Right forelimb (tissue), 1 donor: ENCODE results near the gene DRD2.

ENCODE experiments used
- DNase-seq: peaks from one replicate; pipeline ENCODE4 v3.0.0-alpha.2; 2018

DRD2 gene

DNA sequence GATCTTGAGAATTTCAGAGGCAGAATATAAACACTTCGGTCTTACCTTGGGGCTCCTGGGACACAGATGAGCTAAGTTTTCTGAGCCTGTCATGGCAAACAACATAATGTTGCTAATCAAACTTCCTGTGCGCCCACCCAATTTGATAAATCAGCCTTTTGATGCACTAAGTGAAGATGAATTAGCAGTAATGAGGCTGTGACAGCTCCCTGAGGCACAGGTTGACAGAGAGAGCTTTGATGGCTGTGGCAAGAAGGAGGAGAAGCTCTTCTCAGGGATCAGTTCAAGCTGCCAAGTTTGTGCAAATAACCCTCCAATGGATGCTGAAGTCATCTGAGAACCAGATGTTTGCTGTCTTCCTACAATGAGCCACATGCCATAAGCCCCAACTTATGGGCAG is 34.4 kb downstream of the DRD2 start:
- no peak for DNase-seq

GRCh38 chr11:113436672-113437252 is 38.4 kb downstream of the DRD2 start:
- no peak for DNase-seq

DNA sequence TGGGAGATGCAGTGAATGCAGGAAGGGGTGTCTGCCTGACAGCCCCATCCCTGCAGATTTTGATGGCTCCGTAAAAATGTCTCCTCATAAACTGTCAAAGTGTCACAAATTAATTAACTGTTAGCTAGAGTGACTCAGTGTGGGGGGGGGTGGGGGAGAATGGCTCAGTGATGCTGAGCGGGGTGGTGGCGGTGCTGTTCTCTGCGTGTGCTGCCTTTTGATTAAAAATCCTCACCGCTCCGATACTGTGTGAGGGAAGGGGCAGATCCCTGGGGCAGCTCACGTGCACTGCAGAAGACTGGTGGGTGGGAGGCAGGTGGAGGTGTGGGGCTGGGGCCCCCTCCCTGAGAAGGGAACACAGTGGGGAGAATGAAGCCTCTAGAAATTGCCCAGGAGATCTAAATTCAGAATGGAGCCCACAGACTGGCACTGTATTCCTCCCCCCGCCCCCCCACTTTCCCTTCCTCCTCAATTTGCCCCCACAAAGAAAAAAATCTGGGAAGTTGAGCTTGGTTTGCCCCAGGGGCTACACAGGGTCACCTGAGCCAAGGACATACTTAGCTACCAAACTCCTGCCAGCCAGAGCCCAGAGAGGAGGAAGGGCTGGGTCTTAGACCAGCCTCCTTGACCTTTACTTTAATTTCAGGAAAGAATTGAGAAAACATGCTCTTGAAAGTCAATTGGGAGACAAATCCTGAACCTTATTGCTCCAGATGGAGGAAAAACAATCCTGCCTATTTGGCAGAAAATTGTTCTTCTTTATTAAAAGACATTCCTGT is 39.8 kb downstream of the DRD2 start:
- no peak for DNase-seq

DNA sequence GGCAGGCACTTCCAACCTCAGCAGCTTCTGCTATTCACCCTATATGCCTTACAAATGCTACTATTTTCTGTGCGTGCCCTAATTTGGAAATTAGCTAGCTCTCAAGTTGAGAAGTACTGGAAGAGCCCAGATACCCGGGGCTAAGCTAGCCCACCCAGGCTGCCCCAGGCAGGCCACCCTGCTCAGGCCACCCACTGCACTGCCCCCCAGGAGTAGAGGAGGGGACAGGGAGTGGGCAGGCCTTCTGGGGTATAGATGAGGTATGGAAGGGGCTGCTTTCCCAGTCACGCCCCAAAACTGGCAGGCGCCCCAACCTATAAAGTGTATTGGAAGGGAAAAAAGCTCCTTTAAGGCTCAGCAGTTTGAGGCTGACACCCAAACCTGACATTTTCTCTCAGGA is 43.5 kb downstream of the DRD2 start:
- no peak for DNase-seq

DNA sequence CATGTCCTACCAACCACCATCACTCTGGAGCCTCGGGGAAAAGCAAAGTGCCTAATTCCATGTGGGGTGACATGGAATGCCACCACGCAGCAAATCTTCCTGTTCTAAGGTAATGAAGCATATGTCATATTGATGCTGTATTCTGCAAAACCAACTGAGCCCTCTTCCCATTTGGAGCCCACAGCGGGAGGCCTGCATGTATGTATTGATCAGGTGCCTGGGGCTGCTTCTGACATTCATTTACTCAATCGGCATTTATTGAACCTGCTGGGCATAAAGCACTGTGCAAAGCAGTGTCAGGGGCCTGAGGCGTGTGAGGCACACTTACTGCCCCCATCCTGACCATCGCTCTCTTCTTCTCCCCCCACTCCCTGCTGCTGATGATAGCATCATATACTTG is 48.5 kb downstream of the DRD2 start:
- DNase-seq = no peak

DNA sequence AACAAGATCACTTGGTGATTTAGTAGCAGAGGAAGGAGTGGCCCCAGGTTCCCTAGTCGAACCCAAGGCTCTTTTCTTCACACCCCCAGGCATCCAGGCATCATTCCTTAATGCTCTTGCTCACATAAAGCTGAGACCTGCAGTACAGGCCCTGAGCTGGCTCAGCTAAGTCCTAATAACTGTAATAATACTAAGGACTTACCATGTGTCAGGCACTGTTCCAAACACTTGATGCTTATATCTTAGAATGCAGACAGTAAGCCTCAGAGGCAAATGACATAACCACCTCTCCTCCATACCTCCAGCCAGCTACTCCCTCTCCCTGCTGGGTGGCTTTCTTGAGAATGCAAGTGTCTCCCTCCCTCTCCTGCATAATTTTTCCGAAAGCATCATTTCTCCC is 54.4 kb downstream of the DRD2 start:
- DNase-seq = no peak

DNA sequence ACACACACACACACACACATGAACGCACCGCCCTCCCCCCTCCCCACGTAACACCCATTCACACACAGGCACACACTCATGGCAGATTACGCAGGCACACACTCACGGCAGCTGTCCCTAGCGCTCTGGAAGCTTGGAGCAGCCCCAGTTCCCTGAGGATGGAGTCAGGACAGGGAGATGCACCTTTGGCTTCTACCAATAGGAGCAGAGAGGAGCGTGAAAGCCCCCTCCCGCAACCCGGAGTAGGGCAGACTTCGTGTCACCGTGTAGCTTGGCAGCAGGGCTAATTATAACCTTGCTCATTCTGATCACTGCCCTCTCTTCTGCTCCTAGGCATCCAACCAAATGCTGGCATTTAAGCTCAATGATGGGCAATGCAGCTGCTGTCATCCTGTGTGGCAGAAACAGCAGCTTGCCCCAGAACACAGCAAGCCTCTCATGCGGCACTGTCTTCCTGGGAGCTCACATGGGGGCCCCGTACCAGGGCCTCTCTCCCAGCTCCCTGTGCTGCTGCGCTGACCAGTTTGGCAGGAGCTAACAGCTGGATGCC is 55.7 kb downstream of the DRD2 start:
- no peak for DNase-seq

DNA sequence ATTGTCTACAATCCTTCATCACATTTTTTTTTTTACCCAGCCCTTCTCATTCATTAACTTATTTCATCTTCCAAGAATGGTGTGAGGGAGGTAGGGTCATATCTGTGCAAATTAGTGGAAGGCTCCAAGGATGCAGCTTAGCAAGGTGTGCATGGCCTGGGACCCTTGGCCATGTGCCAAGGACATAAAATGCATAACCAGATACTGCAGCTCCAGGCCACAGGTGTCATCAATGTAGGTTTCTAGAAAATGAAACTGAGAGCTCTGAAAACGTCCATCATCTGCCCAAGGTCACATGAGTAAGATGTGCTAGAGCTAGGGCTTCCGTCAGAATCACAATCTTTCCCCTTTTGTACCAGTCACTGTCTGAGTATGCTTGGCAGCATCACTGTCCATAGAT is 57.8 kb downstream of the DRD2 start:
- no peak for DNase-seq

DNA sequence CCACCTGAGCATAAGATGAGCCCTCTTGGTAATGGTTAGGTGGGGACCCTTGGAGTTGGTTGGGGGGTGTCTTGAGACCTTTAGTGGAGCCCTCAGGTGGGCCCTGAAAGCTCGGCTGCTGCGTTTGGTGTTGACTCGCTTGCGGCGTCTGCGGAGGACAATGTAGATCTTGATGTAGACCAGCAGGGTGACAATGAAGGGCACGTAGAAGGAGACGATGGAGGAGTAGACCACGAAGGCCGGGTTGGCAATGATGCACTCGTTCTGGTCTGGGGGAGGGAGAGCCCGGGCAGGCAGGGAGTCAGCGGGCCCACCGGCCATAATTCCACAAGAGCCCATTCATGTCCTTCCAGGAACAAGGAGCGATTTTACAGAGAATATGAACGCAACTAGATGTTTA is 59.9 kb downstream of the DRD2 start:
- DNase-seq = no peak

DNA sequence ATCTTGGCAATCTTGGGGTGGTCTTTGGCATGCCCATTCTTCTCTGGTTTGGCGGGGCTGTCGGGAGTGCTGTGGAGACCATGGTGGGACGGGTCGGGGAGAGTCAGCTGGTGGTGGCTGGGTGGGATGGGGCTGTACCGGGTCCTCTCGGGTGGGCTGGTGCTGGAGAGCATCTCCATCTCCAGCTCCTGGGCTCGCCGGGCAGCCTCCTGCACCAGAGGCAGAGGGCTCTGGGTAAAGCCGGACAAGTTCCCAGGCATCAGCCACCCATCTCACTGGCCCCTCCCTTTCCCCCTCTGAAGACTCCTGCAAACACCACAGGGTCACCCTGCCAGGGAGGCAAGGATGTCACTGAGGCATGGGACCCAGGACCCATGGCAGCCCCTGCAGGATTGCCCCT is 62.5 kb downstream of the DRD2 start:
- no peak for DNase-seq

- no peak for DNase-seq
Measured at GRCh38 chr11:113411536-113411935, 63.7 kb downstream of the DRD2 start.

GRCh38 chr11:113410414-113411135 is 64.6 kb downstream of the DRD2 start:
- no peak for DNase-seq

- no peak for DNase-seq
Measured at GRCh38 chr11:113409526-113409925, 65.7 kb downstream of the DRD2 start.

DNA sequence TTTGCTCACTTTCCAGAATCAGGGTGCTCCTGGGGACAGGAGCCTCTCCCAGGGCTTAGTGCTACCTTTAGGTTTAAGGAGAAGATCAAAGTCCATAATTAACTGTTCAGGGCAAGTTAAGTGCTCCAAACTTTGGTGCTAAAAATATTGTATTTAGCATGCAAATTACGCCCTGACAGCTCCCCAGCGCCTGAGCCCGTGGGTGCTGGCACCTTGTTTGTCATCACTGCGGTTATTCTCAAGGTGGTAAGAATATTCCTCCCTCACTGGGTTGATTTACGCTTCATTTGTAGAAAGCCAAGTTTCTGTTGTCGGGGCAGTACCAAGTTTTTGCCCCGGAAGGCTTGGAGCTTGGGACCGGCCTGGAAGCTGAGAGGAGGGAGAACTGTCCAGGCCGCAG is 66.3 kb downstream of the DRD2 start:
- no peak for DNase-seq

GRCh38 chr11:113408206-113408605 is 67.0 kb downstream of the DRD2 start:
- no peak for DNase-seq

GRCh38 chr11:113407163-113407562 is 68.0 kb downstream of the DRD2 start:
- no peak for DNase-seq

DNA sequence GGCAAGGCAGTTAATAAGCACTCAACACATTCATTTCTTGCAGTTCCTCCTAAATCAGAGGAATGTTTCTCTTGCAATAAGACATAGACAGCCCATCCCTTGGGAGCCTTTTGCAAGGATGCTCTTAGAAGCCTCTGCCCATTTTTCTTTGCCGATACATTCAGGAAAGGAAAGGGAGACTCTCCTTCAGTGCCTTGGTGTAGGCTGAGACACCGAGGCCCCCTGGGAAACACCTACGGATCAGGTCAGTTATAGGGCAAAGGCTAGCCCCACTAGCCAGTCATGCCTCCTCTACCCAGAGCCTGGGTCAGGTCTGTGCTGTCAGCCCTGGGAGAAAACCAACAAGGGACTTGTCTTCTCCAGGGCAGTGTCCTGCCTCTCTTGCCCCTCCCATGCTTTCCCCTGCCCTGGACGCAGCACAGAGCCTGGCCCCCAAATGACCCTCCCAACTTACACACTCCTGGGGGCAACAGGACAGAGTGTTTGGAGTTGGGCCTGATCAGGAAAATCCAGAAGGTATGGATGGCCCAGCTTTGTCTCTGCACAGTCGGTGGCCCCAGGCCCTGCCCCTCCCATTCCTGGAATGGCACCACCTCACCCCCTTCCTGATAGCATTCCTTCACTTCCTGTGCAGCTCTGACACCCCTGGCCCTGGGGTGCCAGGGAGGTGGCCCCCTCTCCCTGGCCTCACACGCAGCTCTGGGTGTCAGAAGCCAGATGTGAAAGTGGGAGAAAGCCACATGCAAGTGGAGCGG is 69.3 kb downstream of the DRD2 start:
- no peak for DNase-seq

DNA sequence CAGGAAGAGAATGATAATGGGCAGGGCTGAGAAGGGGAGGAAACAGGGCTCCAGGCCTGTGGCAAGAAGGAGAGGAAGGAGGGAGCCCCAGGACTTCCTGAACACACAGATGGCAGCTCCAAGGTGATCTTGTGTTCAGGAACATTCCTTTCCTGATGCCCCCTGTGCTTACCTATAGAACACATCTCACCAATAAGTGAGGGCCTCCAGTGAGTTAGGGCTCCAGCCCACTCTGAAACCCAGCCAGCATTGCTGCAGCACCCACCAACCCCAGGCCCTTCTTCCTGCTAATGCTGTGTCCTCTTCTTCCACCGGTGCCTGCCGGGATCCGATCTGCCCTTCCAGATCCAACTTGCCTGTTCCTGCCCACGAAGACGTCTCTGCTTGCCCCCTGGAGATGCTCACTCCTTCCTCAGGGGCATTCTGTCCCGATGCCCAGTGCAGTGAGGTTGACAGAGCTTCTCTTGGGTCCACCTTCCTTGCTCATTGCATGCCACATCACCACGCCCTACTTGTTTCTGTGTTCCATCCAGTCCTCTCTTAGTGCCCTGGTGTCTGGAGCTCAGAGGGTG is 70.3 kb downstream of the DRD2 start:
- no peak for DNase-seq

DNA sequence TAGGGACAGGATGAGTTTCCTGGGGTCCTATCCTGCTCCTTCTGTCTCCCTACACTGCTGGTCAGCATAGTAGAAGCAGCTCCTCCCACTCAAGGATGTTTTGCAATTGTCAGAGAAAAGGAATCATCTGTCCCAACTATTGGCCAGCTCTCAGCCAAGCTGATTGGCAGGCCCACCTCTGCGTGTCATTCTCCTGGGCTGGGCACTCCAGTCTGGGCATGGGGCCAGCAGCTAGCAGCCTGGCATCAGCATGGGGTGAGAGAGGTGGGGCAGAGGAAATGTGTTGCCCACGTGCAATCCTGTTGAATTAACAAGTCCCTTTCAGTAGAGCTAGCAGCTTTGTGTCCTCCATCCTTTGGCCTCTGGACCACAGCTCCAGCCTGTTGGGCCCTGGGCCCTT is 73.5 kb downstream of the DRD2 start:
- peak; percentile 40 for DNase-seq

GRCh38 chr11:113400631-113401230 is 74.5 kb downstream of the DRD2 start:
- DNase-seq = peak; percentile 16

- no peak for DNase-seq
Measured at GRCh38 chr11:113398669-113399430, 76.3 kb downstream of the DRD2 start.

- DNase-seq = peak; percentile 27
Measured at GRCh38 chr11:113397821-113398220, 77.4 kb downstream of the DRD2 start.
